Ureter (tissue), 1 donor: Measurements from ENCODE around the gene ANKRD24. TPM values are rescaled to one million over a fixed set of nuclear protein-coding genes. Genes with fewer than 3 reads are reported as not detected.
A peak's percentile ranks its signal among the peaks of the same experiment; 100 is the strongest.
"Not testable (repeated sequence)": the region's sequence is repeated elsewhere in the genome, so short reads cannot be mapped to it uniquely, and the experiment has no call there.

ENCODE experiments used
- DNase-seq: peaks from one replicate; pipeline ENCODE4 v3.0.0-alpha.2; 2020; ENCODE audit warnings: low spot score
- total RNA-seq: library from RNA; stranded (reverse); gene quantifications from one replicate; pipeline ENCODE4 v1.2.4, GENCODE V29; 2023
- donor health status: DM: yes; HTN: yes; CAD: no.

The ANKRD24 gene
- total RNA-seq, 1 donor from 2014 or later = 2.7 TPM

- peak; percentile 72 for DNase-seq
Measured at GRCh38 chr19:4267901-4268815, 85.7 kb downstream of the ANKRD24 start.

DNA sequence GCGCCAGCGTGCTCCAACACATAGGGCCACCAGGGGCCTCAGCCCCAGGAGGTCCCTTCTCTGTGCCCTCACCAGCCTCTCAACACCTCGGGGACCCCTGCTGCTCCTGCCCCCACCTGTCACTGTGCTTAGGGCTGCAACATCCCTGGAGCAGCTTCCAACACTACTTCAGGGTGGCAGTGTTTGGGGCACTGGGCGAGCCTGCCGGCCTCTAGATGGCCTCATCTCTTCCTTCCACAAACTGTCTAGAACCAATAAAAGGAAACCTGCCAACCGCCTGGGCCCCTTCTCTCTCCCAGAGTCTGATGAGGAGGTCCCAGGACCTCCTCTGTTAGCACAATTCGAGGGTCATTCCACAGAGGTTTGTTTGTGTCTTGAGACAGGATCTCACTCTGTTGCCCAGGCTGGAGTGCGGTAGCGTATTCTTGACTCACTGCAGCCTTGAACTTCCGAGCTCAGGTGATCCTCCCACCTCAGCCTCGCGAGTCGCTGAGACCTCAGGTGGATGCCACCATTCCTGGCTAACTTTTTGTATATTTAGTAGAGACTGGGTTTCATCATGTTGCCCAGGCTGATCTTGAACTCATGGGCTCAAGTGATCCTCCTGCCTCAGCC is 86.4 kb downstream of the ANKRD24 start:
- no peak for DNase-seq

DNA sequence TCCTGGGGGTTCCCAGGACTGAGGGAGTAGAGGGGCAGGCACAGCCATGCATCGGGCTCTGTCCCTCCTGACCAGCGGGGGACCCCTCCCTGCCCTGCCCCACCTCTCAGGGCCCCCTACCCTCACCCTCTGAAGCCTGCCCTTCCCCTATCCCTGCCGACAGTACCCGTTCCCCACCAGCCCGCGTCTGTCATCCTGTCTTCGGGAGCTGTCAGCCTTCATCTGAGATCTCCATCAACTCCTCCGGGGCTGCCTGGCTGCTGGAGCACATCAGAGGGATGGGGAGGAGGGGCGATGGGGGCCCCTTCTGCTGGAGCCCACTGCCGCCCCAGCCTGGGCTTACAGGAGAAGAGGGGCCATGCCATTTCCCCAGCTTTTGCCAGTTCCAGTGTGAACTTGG is 90.4 kb downstream of the ANKRD24 start:
- no peak for DNase-seq

DNA sequence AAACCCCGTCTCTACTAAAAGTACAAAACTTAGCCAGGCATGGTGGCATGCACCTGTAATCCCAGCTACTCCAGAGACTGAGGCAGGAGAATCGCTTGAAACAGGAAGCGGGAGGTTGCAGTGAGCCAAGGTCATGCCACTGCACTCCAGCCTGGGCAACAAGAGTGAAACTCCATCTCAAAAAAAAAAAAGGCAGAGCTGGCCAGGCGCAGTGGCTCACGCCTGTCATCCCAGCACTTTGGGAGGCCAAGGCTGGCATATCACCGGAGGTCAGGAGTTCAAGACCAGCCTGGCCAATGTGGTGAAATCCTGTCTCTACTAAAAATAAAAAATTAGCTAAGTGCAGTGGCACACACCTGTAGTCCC is 91.8 kb downstream of the ANKRD24 start:
- not testable (repeated sequence) for DNase-seq

Other genes with a start within 250 kb of the ANKRD24 start
- gene NMRK2, start 249.6 kb upstream of the ANKRD24 start, total RNA-seq = not detected
- gene DAPK3, start 211.6 kb upstream of the ANKRD24 start, total RNA-seq = 53.0 TPM
- gene EEF2, start 197.2 kb upstream of the ANKRD24 start, total RNA-seq = 2,169 TPM
- 27.3 TPM for gene PIAS4, start 175.0 kb upstream of the ANKRD24 start, total RNA-seq
- gene ZBTB7A, start 115.8 kb upstream of the ANKRD24 start, total RNA-seq = 63.8 TPM
- 103 TPM for gene MAP2K2, start 58.6 kb upstream of the ANKRD24 start, total RNA-seq
- gene CREB3L3, start 29.1 kb upstream of the ANKRD24 start, total RNA-seq = not detected
- gene SIRT6, start 126 bp upstream of the ANKRD24 start, total RNA-seq = 23.9 TPM
- gene EBI3, start 46.8 kb downstream of the ANKRD24 start, total RNA-seq = 1.5 TPM
- 22.2 TPM for gene YJU2, start 64.4 kb downstream of the ANKRD24 start, total RNA-seq
- gene SHD, start 96.6 kb downstream of the ANKRD24 start, total RNA-seq = not detected
- 1.2 TPM for gene TMIGD2, start 119.7 kb downstream of the ANKRD24 start, total RNA-seq
- not detected for gene FSD1, start 121.9 kb downstream of the ANKRD24 start, total RNA-seq
- gene STAP2, start 156.1 kb downstream of the ANKRD24 start, total RNA-seq = 66.8 TPM
- 30.6 TPM for gene MPND, start 160.9 kb downstream of the ANKRD24 start, total RNA-seq
- 78.5 TPM for gene SH3GL1, start 217.9 kb downstream of the ANKRD24 start, total RNA-seq
- gene CHAF1A, start 220.0 kb downstream of the ANKRD24 start, total RNA-seq = 23.0 TPM